Testis (tissue), 2 donors: Measurements from ENCODE around the gene BCL11A.

ENCODE experiments used
- CTCF ChIP-seq, 3 experiments: fragments of 450-650 bp in 2 of 3; fragments of 200-600 bp in 1 of 3; sonication (generic) in 1 of 3; IDR thresholded peaks; one replicate each; pipeline ENCODE4 v1.5.1; 2016 to 2019; ENCODE audit warnings: antibody characterized with exemption in 3 of 3, mild to moderate bottlenecking in 2 of 3, moderate library complexity in 1 of 3
- POLR2A ChIP-seq: fragments of 450-650 bp; IDR thresholded peaks from one replicate; pipeline ENCODE4 v1.6.1; 2017; ENCODE audit warnings: antibody characterized with exemption, mild to moderate bottlenecking, moderate library complexity

- TF ChIP-seq CTCF (IDR thresholded peaks at IDR 0.05): no peak
- TF ChIP-seq POLR2A: no peak
These were observed 92.7 kb downstream of the BCL11A start for GRCh38 chr2:60460577-60461420.
